GM13976 (cell line): ENCODE data around the gene ERN2.

Experiments
- DNase-seq: peaks from one replicate; pipeline ENCODE4 v3.0.0; 2012; ENCODE audit warnings: low spot score
- CTCF ChIP-seq: IDR thresholded peaks from 2 replicates; pipeline ENCODE4 v1.5.1; 2012; ENCODE audit warnings: borderline replicate concordance, mild to moderate bottlenecking; ENCODE audit not compliant: insufficient read depth; ENCODE audit errors: extremely low read depth, missing control alignments, control extremely low read depth
- in situ Hi-C: fragments of 300-500 bp; cut with MboI; formaldehyde crosslinking; loops from one replicate; pipeline ENCODE4 v1.12.0; 2022; ENCODE audit warnings: low sequenced_read_pairs, mixed read lengths, inconsistent platforms; ENCODE audit not compliant: unreplicated experiment

ERN2 gene

GRCh38 chr16:23704772-23705516 is 8.1 kb downstream of the ERN2 start:
- in situ Hi-C loops = no loop called here
- TF ChIP-seq CTCF = no peak
- DNase-seq = no peak

GRCh38 chr16:23702951-23703350 is 10.1 kb downstream of the ERN2 start:
- in situ Hi-C loops = no loop called here
- no peak for TF ChIP-seq CTCF
- no peak for DNase-seq

GRCh38 chr16:23701045-23701444 is 12.0 kb downstream of the ERN2 start:
- DNase-seq = no peak
- in situ Hi-C loops = no loop called here
- no peak for TF ChIP-seq CTCF

- no peak for TF ChIP-seq CTCF
- in situ Hi-C loops = no loop called here
- no peak for DNase-seq
Observed at GRCh38 chr16:23700509-23700908, 12.5 kb downstream of the ERN2 start.

GRCh38 chr16:23700093-23700492 is 12.9 kb downstream of the ERN2 start:
- DNase-seq = no peak
- in situ Hi-C loops = no loop called here
- TF ChIP-seq CTCF = no peak

- DNase-seq = no peak
- no peak for TF ChIP-seq CTCF
- in situ Hi-C loops = no loop called here
Observed at GRCh38 chr16:23699100-23699499, 13.9 kb downstream of the ERN2 start.
